ENCODE data around the gene GUCA2A.

Gene GUCA2A

DNA sequence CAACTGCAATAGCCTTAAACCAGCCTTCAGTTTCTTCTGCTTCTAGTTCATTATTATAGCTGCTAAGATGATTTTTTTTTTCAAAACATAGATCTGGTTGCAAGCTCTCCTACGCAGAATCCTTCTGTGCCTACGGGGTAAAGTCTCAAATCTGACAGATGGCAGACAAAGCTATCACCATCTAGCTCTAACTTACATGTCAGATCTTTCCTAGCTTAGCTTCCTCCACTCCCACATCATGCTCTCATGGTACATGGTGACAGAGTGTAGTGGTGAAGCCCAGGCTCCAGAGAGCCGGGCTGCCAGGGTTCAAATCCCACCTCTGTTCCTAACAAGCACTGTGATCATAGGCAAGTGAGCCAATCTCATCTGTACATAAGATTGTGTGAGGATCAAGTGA lies 35.6 kb downstream of the GUCA2A start:
- no peaks in the 10 kb centered on the region for H3K36me3 ChIP-seq (ENCODE audit: control insufficient read depth, insufficient read depth, low read length)
- H3K4me1 ChIP-seq (ENCODE audit: control insufficient read depth, insufficient read depth, low read length), result no peaks in the 10 kb centered on the region
- no peaks in the 10 kb centered on the region for H3K27me3 ChIP-seq (ENCODE audit: control insufficient read depth, insufficient read depth, low read length)
- H3K27ac ChIP-seq (ENCODE audit: low read depth, low read length), result no peak overlapping the region
- H3K9me3 ChIP-seq (ENCODE audit: control insufficient read depth, insufficient read depth, low read length), result no peaks in the 10 kb centered on the region
- no peak overlapping the region for H3K9ac ChIP-seq (ENCODE audit: low read depth, low read length)
- H3K4me3 ChIP-seq (ENCODE audit: low read depth, low read length), result no peak overlapping the region

DNA sequence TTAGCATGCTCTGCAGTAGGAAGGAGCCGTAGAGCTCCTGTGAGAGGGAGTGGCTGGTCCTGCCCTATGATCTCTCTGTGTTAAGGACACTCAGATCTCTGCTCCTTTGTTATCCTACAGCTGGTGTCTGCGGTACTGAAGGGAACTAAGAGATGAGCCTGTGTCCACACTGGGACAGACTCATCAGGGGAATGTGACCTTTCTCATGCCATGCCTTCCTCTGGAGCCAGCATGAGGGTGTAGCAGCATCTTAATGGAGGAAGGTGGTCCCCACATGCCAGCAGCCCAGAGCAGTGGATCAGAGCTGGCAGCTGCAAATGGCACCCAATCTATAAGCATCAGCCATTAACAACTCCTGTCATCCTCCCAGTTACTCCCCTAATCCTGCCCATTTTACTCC lies 36.0 kb downstream of the GUCA2A start:
- Histone ChIP-seq H3K9ac (ENCODE audit: low read depth, low read length) (no peak overlapping the region), H3K4me3 (ENCODE audit: low read depth, low read length) (no peak overlapping the region), H3K36me3 (ENCODE audit: control insufficient read depth, insufficient read depth, low read length) (no peaks in the 10 kb centered on the region)

DNA sequence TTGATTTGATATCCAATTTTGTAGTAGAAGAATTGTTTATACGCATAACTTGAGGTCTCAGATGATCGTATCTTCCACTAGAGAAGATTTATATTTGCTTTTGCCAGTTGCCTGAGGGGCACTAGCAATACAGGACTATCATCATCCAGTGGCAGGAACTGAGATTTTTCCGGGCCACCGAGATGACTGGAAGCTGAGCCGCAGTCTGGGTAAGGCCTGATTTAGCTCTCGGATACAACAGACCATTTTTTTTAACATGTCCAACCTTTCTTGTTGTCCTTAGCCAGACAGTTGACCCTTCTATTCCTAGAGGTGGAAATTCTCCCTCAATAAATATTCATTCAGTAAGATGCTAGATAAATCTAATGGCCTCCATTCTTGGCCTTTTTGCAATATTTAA lies 36.8 kb downstream of the GUCA2A start:
- Histone ChIP-seq H3K4me3 (ENCODE audit: low read depth, low read length) (no peak overlapping the region), H3K27ac (ENCODE audit: low read depth, low read length) (no peak overlapping the region), H3K27me3 (ENCODE audit: control insufficient read depth, insufficient read depth, low read length) (no peaks in the 10 kb centered on the region), H3K9me3 (ENCODE audit: control insufficient read depth, insufficient read depth, low read length) (no peaks in the 10 kb centered on the region), H3K4me1 (ENCODE audit: control insufficient read depth, insufficient read depth, low read length) (no peaks in the 10 kb centered on the region), H3K9ac (ENCODE audit: low read depth, low read length) (no peak overlapping the region), H3K36me3 (ENCODE audit: control insufficient read depth, insufficient read depth, low read length) (no peaks in the 10 kb centered on the region)

More for the DNA sequence above, 36.0 kb downstream of the GUCA2A start:
- no peaks in the 10 kb centered on the region for H3K27me3 ChIP-seq (ENCODE audit: control insufficient read depth, insufficient read depth, low read length)
- H3K27ac ChIP-seq (ENCODE audit: low read depth, low read length), result no peak overlapping the region
- no peaks in the 10 kb centered on the region for H3K9me3 ChIP-seq (ENCODE audit: control insufficient read depth, insufficient read depth, low read length)
- H3K4me1 ChIP-seq (ENCODE audit: control insufficient read depth, insufficient read depth, low read length), result no peaks in the 10 kb centered on the region

DNA sequence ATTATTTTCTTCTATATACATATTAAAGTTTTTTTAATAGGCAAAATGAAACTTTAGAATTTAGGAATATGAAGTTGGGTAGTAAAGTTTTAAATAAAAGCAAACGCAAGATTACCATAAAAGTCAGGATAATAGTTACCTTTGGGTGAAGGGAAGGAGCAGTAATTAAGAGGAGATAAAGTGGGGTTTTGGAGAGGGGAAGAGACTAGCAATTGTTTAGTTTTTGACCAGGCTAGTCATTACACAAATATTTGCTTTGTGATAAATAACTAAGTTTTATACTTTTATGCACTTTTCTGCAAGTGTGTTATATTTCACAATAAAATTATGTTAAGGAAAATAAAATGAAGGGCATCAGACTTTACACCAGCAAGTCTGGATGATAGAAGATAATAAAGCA lies 39.0 kb downstream of the GUCA2A start:
- H3K27ac ChIP-seq (ENCODE audit: low read depth, low read length), result no peak overlapping the region
- no peaks in the 10 kb centered on the region for H3K36me3 ChIP-seq (ENCODE audit: control insufficient read depth, insufficient read depth, low read length)
- no peaks in the 10 kb centered on the region for H3K4me1 ChIP-seq (ENCODE audit: control insufficient read depth, insufficient read depth, low read length)
- no peak overlapping the region for H3K9ac ChIP-seq (ENCODE audit: low read depth, low read length)
- no peaks in the 10 kb centered on the region for H3K9me3 ChIP-seq (ENCODE audit: control insufficient read depth, insufficient read depth, low read length)
- H3K4me3 ChIP-seq (ENCODE audit: low read depth, low read length), result no peak overlapping the region
- no peaks in the 10 kb centered on the region for H3K27me3 ChIP-seq (ENCODE audit: control insufficient read depth, insufficient read depth, low read length)

DNA sequence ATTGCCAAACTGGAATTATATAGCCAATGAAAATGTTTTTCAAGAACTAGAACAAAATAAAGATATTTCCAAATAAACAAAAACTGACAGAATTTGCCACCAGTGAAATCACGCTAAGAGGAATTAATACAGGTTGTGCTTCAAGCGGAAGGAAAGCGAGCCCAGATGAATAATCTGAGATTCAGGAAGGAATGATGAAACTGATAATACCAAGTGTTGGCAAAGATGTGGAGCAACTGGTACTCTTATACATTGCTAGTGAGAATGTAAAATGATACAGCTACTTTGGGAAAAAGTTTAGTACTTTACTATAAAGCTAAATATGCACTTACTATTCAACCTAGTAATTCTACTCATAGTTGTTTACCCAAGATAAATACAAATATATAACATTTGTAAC lies 42.1 kb downstream of the GUCA2A start:
- no peaks in the 10 kb centered on the region for H3K27me3 ChIP-seq (ENCODE audit: control insufficient read depth, insufficient read depth, low read length)
- H3K9ac ChIP-seq (ENCODE audit: low read depth, low read length), result no peak overlapping the region

DNA sequence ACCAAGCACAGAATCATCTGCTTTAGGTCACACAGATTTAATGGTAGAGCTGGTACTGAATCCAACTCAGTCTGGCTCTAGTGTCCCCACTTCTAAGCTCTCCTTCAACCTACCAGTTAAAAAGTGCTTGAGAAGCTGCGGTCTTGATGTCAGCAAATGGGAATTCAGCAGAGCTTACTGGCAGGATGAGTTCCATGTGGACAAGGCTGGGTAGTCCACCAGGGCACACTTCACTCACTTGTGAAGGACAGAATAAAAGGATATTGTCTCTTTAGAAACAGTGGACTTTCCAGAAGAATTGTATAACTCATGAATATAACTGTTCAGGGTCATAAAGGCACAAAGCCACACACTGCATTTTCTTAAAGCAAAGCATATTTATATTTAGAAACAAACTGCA lies 46.4 kb downstream of the GUCA2A start:
- H3K9ac ChIP-seq (ENCODE audit: low read depth, low read length), result no peak overlapping the region
- H3K4me1 ChIP-seq (ENCODE audit: control insufficient read depth, insufficient read depth, low read length), result peaks cover 9% of the 10 kb centered on the region; the same call in 1 of the 2 replicates

More for the DNA sequence above, 42.1 kb downstream of the GUCA2A start:
- Histone ChIP-seq H3K36me3 (ENCODE audit: control insufficient read depth, insufficient read depth, low read length) (no peaks in the 10 kb centered on the region), H3K4me3 (ENCODE audit: low read depth, low read length) (no peak overlapping the region), H3K4me1 (ENCODE audit: control insufficient read depth, insufficient read depth, low read length) (peaks cover 3% of the 10 kb centered on the region; the same call in 1 of the 2 replicates), H3K9me3 (ENCODE audit: control insufficient read depth, insufficient read depth, low read length) (no peaks in the 10 kb centered on the region), H3K27ac (ENCODE audit: low read depth, low read length) (no peak overlapping the region)

DNA sequence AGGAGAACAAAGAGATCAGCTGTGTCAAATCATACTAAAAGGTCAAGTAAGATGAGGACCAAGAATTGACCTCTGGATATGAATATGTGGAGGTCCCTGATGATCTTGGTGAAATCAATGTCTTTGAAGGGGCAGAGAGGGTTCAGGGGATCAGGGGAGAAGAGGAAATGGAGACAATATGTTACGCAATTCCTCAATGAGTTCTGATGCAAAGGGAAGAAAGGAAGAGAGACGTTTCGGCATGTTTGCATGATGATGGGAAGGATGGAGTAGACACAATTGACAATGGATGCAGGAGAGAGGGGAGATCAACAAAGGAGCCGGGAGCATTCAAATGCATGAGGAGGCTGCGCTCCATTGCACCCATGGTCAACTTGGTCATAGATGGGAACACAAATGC lies 47.3 kb downstream of the GUCA2A start:
- no peaks in the 10 kb centered on the region for H3K36me3 ChIP-seq (ENCODE audit: control insufficient read depth, insufficient read depth, low read length)
- H3K9me3 ChIP-seq (ENCODE audit: control insufficient read depth, insufficient read depth, low read length), result no peaks in the 10 kb centered on the region
- no peak overlapping the region for H3K27ac ChIP-seq (ENCODE audit: low read depth, low read length)
- no peak overlapping the region for H3K9ac ChIP-seq (ENCODE audit: low read depth, low read length)
- no peaks in the 10 kb centered on the region for H3K27me3 ChIP-seq (ENCODE audit: control insufficient read depth, insufficient read depth, low read length)
- H3K4me1 ChIP-seq (ENCODE audit: control insufficient read depth, insufficient read depth, low read length), result peaks cover 9% of the 10 kb centered on the region; the same call in 1 of the 2 replicates
- H3K4me3 ChIP-seq (ENCODE audit: low read depth, low read length), result no peak overlapping the region

More for the DNA sequence above, 46.4 kb downstream of the GUCA2A start:
- H3K4me3 ChIP-seq (ENCODE audit: low read depth, low read length), result no peak overlapping the region
- H3K9me3 ChIP-seq (ENCODE audit: control insufficient read depth, insufficient read depth, low read length), result no peaks in the 10 kb centered on the region
- H3K27ac ChIP-seq (ENCODE audit: low read depth, low read length), result no peak overlapping the region
- H3K36me3 ChIP-seq (ENCODE audit: control insufficient read depth, insufficient read depth, low read length), result no peaks in the 10 kb centered on the region
- H3K27me3 ChIP-seq (ENCODE audit: control insufficient read depth, insufficient read depth, low read length), result no peaks in the 10 kb centered on the region

DNA sequence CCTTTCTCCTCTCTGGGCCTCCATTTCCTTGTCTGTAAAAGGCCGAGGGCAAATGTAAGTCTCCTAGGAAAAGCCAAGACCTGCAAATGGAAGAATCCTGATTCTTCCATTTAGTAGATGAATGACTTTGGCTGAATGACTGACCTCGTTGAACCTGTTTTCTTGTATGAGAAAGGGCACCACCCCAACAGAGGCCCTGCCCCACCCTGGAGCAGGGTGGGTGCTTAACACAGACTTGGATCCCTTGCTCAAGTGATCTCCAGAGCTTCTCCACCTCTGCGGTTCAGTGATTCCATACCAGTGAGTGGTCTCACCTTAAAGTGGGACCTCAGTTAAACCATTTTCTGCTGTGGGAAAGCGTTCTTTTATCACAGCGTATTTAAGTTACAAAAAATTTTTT lies 50.3 kb downstream of the GUCA2A start:
- no peak overlapping the region for H3K27ac ChIP-seq (ENCODE audit: low read depth, low read length)
- no peaks in the 10 kb centered on the region for H3K9me3 ChIP-seq (ENCODE audit: control insufficient read depth, insufficient read depth, low read length)
- H3K4me1 ChIP-seq (ENCODE audit: control insufficient read depth, insufficient read depth, low read length), result peaks cover 9% of the 10 kb centered on the region; the same call in 1 of the 2 replicates
- H3K4me3 ChIP-seq (ENCODE audit: low read depth, low read length), result no peak overlapping the region
- H3K27me3 ChIP-seq (ENCODE audit: control insufficient read depth, insufficient read depth, low read length), result no peaks in the 10 kb centered on the region
- no peaks in the 10 kb centered on the region for H3K36me3 ChIP-seq (ENCODE audit: control insufficient read depth, insufficient read depth, low read length)
- no peak overlapping the region for H3K9ac ChIP-seq (ENCODE audit: low read depth, low read length)
